Transverse colon (tissue), 4 donors: ENCODE data around the gene MGMT. TPM values are rescaled to one million over a fixed set of nuclear protein-coding genes. Genes with fewer than 3 reads are reported as not detected.

Experiments used
- DNase-seq: peaks from one replicate; pipeline ENCODE4 v3.0.0-alpha.2; 2019
- H3K27ac ChIP-seq, 4 donors: fragments of 200-600 bp; sonication (generic); 2 replicates each; pipeline ENCODE4 v1.5.1; 2016 to 2018; ENCODE audit warnings: inconsistent platforms in 4 of 4
- H3K27me3 ChIP-seq: fragments of 200-600 bp; sonication (generic); 2 replicates; pipeline ENCODE4 v1.5.1; 2017; ENCODE audit warnings: inconsistent platforms
- H3K36me3 ChIP-seq, 4 donors: fragments of 200-600 bp; sonication (generic); 2 replicates each; pipeline ENCODE4 v1.5.1; 2017 to 2019; ENCODE audit warnings: inconsistent platforms in 4 of 4
- H3K4me1 ChIP-seq, 4 donors: fragments of 200-600 bp; sonication (generic); 2 replicates each; pipeline ENCODE4 v1.5.1; 2017 to 2020; ENCODE audit warnings: inconsistent platforms in 4 of 4
- H3K4me3 ChIP-seq, 4 donors: fragments of 200-600 bp; sonication (generic); 1 replicate in 1 of 4; 2 replicates in 3 of 4; pipeline versions ENCODE4 v1.5.1 to v1.6.1; 2017 to 2019; ENCODE audit warnings: inconsistent platforms in 4 of 4
- H3K9me3 ChIP-seq, 2 donors: fragments of 200-600 bp; sonication (generic); 2 replicates each; pipeline ENCODE4 v1.5.1; 2017 to 2019; ENCODE audit warnings: inconsistent platforms in 2 of 2
- EP300 ChIP-seq: sonication (generic); formaldehyde crosslinking; IDR thresholded peaks from one replicate; pipeline ENCODE4 v1.6.1; 2017; ENCODE audit warnings: antibody characterized with exemption, low read depth
- POLR2A ChIP-seq: fragments of 450-650 bp; IDR thresholded peaks from one replicate; pipeline ENCODE4 v1.6.1; 2016; ENCODE audit warnings: antibody characterized with exemption, mild to moderate bottlenecking, moderate library complexity
- POLR2AphosphoS5 ChIP-seq, 3 donors: sonication (generic); formaldehyde crosslinking; IDR thresholded peaks; one replicate each; pipeline ENCODE4 v1.6.1; 2016; ENCODE audit warnings: antibody characterized with exemption in 3 of 3
- WGBS, 2 donors: methylation state at CpG; one replicate each; pipeline ENCODE4 v1.1.5; 2018; ENCODE audit warnings: low coverage in 1 of 2; 5-methylcytosine and 5-hydroxymethylcytosine counted together
- in situ Hi-C, 4 donors: fragments of 200-750 bp; cut with MboI; loops; one replicate each; pipeline versions ENCODE4 v1.15.0 to v1.15.1; 2017; ENCODE audit warnings: low sequenced_read_pairs in 3 of 4, low pct_ligation_motif_present in 1 of 4, low pct_unique_long_range_greater_than_20kb in 1 of 4
- intact Hi-C: fragments of 100-400 bp; cut with DNase I; formaldehyde crosslinking; loops from one replicate; pipeline ENCODE4 v1.15.1; 2023; ENCODE audit warnings: low total_unique reads
- total RNA-seq, 4 donors: library from RNA; depleted of rRNA; stranded (reverse); fragments of >200 nt; gene quantifications; one replicate each; pipeline ENCODE4 v1.1.0, GENCODE V29; 2016
- TF ChIP-seq, protein P1 (sequence below), 5 experiments: fragments of 200-600 bp in 3 of 5; fragments of 450-650 bp in 2 of 5; sonication (generic) in 3 of 5; IDR thresholded peaks; 1 replicate in 2 of 5; 2 replicates in 3 of 5; pipeline ENCODE4 v1.5.1; 2016 to 2017; ENCODE audit warnings: antibody characterized with exemption in 5 of 5, inconsistent platforms in 3 of 5, mild to moderate bottlenecking in 2 of 5, moderate library complexity in 1 of 5

MGMT gene
- total RNA-seq, 4 donors from 2014 or later = 6.6 to 28.9 (median 14.0) TPM

DNA sequence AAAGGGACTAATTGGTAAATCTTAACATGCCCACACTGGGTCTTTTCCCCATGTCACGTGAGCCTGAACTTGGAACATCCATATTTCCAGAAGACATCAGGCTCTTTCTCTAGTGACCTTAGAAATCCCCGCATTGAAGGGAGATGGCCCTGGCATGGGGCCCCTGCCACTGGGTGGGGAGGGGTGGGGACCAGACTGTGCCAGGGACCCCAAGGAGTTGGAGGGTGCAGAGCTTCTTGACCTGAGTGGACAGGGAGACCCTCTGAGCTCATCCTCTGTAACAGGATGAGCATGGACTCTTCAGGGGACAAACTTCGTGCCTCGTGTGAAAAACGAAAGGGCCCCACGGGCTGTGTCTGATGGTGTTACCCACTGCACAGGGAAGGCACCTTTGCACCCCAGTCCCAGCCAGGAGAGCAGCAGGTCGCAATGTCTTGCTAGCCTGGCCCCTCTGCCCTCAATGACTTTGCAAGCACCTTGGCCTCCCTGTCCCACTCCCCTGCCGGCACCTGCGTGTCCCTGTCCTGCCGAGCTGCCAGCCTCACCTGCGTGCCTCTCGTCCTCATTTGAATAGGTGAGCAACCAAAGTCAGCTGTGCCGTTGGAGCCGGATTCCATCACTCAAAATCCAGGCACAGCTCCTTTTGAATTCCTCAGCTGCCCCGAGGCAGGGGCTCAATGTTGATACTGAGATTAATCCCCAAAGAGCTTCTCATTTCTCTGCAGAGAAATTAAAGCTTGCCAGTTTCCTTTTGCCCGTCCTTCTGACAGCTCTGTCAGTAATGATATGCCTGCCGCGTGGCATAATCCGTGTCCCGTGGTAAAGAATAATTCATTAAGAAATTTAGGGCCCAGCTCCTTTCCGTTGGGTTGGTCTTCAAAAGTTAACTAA, 262.1 kb downstream of the MGMT start:
- TF ChIP-seq POLR2AphosphoS5 (IDR thresholded peaks at IDR 0.05) (no peak), POLR2A (no peak)
- 93 to 95% methylated on average over 12 to 21 of the region's 21 CpGs for WGBS, 2 donors
- intact Hi-C loops = no loop called here

DNA sequence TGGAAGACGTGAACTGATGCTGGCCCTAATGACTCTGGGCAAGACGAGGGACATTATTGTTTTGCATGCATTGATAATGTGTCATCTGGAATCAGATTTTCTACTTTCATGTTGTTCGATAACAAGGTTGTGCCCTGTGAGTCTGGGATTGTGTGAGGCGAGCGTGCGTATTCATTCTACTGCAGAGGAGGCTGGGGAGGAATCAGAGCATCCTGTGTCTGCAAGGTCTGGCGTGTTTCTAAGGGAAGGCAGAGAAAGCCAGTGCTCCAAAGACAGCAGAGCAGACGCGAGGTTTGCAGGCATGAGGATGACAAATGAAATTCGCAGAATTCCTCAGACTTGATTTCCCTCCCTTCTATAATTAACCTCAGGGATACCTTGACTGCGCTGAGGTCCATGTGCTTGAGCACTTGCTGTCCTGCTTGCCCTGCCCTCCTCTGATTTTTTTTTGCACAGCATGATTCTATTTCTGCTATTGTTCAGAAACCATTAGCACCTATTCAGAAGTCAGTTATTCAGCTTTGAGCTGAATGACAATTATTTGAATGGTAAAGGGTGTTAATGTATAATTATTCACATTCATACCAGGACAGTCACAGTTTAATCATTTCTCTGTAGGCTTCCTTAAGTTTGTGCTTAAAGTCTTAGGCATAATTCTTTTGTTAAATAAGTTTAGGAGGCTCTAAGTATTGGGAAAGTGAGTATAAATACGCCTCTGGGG, 263.4 kb downstream of the MGMT start:
- WGBS, 2 donors = 73 to 90% methylated on average over 2 to 12 of the region's 12 CpGs
- H3K27me3 ChIP-seq = no peaks in the 10 kb centered on the region
- H3K9me3 ChIP-seq = no peaks in the 10 kb centered on the region
- DNase-seq = no peak
- no peak overlapping the region for H3K4me3 ChIP-seq
- intact Hi-C loops (no loop called here), in situ Hi-C loops (no loop called here)
- H3K27ac ChIP-seq = no peak overlapping the region
- no peak for TF ChIP-seq POLR2A
- no peak for TF ChIP-seq EP300
- TF ChIP-seq, protein P1, sequence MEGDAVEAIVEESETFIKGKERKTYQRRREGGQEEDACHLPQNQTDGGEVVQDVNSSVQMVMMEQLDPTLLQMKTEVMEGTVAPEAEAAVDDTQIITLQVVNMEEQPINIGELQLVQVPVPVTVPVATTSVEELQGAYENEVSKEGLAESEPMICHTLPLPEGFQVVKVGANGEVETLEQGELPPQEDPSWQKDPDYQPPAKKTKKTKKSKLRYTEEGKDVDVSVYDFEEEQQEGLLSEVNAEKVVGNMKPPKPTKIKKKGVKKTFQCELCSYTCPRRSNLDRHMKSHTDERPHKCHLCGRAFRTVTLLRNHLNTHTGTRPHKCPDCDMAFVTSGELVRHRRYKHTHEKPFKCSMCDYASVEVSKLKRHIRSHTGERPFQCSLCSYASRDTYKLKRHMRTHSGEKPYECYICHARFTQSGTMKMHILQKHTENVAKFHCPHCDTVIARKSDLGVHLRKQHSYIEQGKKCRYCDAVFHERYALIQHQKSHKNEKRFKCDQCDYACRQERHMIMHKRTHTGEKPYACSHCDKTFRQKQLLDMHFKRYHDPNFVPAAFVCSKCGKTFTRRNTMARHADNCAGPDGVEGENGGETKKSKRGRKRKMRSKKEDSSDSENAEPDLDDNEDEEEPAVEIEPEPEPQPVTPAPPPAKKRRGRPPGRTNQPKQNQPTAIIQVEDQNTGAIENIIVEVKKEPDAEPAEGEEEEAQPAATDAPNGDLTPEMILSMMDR (IDR thresholded peaks at IDR 0.05) = no peak
- TF ChIP-seq POLR2AphosphoS5 (IDR thresholded peaks at IDR 0.05) = no peak
- no peaks in the 10 kb centered on the region for H3K4me1 ChIP-seq
- no peaks in the 10 kb centered on the region for H3K36me3 ChIP-seq

More for the DNA sequence above, 262.1 kb downstream of the MGMT start:
- Histone ChIP-seq H3K27ac (no peak overlapping the region), H3K36me3 (no peaks in the 10 kb centered on the region), H3K4me3 (no peak overlapping the region), H3K27me3 (no peaks in the 10 kb centered on the region), H3K9me3 (no peaks in the 10 kb centered on the region), H3K4me1 (no peaks in the 10 kb centered on the region)
- in situ Hi-C loops = no loop called here
- DNase-seq = no peak

DNA sequence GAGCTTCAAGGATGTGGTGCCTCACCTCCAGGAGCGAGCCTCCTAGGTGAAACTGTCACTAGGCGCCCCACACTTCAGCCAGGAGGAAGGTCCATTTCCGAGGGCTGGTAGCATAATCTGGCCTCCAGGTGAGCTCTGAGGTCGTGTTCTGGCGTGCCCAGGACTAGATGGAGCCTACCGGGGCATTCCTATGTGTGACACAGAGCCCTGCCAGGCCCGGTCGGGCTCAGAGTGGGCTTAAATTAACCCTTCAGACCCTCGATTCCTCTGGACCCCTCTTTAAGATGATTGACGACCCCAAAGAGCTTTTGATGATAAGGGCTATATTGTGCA, 263.9 kb downstream of the MGMT start:
- Histone ChIP-seq H3K36me3 (no peaks in the 10 kb centered on the region), H3K27ac (no peak overlapping the region), H3K4me1 (no peaks in the 10 kb centered on the region), H3K27me3 (no peaks in the 10 kb centered on the region), H3K9me3 (no peaks in the 10 kb centered on the region), H3K4me3 (no peak overlapping the region)
- TF ChIP-seq POLR2AphosphoS5 (IDR thresholded peaks at IDR 0.05) = no peak
- WGBS, 2 donors = 60 to 70% methylated on average over 3 to 10 of the region's 10 CpGs
- in situ Hi-C loops (no loop called here), intact Hi-C loops (no loop called here)
- no peak for DNase-seq

DNA sequence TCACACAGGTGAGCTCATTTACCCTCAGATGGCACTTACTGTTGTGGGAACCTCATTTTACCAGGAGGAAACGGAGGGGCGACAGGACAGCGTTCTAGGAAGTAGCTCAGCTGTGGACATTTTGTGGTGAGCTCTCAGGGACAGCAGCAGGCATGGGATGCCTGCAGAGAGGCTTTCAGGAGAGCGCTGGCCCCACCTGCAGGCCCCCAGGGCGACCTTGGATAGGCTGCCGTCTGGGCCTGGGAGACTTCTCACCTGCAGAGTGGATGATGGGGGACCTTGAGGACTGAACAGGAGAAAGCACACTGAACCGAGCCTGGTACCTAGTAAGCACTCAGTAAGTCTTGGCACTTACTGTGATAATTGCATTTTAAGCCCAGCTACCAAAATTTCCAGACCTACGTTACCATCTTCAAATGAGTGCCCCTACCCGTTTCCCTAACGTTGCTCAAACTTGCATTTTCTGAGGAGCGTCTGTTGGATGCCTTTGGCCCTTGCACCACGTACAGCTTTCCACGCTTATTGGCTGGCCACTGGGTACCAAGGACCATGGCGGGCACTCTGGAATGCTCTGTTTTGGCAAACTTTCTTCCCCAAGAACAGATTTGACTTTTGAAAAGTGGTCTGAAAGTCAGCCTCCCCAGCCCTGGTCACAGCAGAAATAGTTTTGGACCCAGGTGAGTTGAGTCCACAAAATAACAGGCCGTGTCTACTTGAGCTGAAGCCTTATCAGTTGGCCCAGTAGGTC, 273.7 kb downstream of the MGMT start:
- WGBS, 2 donors = 89 to 94% methylated on average over 3 to 15 of the region's 15 CpGs
- H3K27ac ChIP-seq = no peak overlapping the region
- H3K9me3 ChIP-seq = no peaks in the 10 kb centered on the region
- H3K36me3 ChIP-seq = no peaks in the 10 kb centered on the region
- no peaks in the 10 kb centered on the region for H3K4me1 ChIP-seq
- no peak overlapping the region for H3K4me3 ChIP-seq
- TF ChIP-seq EP300 (no peak), POLR2AphosphoS5 (IDR thresholded peaks at IDR 0.05) (no peak), POLR2A (no peak)
- TF ChIP-seq, protein P1 (IDR thresholded peaks at IDR 0.05) = no peak
- in situ Hi-C loops = no loop called here
- H3K27me3 ChIP-seq = no peaks in the 10 kb centered on the region
- intact Hi-C loops = no loop called here
- DNase-seq = no peak
